ENCODE measurements around the gene PXDC1.
"Not testable (repeated sequence)": the region's sequence is repeated elsewhere in the genome, so short reads cannot be mapped to it uniquely, and the experiment has no call there.

PXDC1 gene

GRCh38 chr6:3782876-3783832, 31.6 kb upstream of the PXDC1 start:
- DNase-seq, result no peak

- no peak for DNase-seq
These were observed 30.0 kb upstream of the PXDC1 start for GRCh38 chr6:3781504-3781903.

- no peak for DNase-seq
These were observed 28.0 kb upstream of the PXDC1 start for GRCh38 chr6:3779574-3779849.

- DNase-seq, result no peak
These were observed 27.4 kb upstream of the PXDC1 start for GRCh38 chr6:3778701-3779573.

GRCh38 chr6:3777730-3778461, 26.4 kb upstream of the PXDC1 start:
- no peak for DNase-seq

GRCh38 chr6:3776881-3777507, 25.5 kb upstream of the PXDC1 start:
- DNase-seq, result no peak

GRCh38 chr6:3775847-3776246, 24.3 kb upstream of the PXDC1 start:
- DNase-seq, result no peak

- DNase-seq, result no peak
These were observed 23.9 kb upstream of the PXDC1 start for GRCh38 chr6:3775386-3775785.

- no peak for DNase-seq
These were observed 22.3 kb upstream of the PXDC1 start for GRCh38 chr6:3773678-3774298.

- DNase-seq, result not testable (repeated sequence)
These were observed 20.9 kb upstream of the PXDC1 start for GRCh38 chr6:3772127-3772999.

- no peak for DNase-seq
These were observed 20.0 kb upstream of the PXDC1 start for GRCh38 chr6:3771407-3772011.

GRCh38 chr6:3770023-3770720, 18.7 kb upstream of the PXDC1 start:
- no peak for DNase-seq

- no peak for DNase-seq
These were observed 18.1 kb upstream of the PXDC1 start for GRCh38 chr6:3769610-3770009.

- no peak for DNase-seq
These were observed 17.0 kb upstream of the PXDC1 start for GRCh38 chr6:3768502-3768901.

GRCh38 chr6:3767483-3767882, 16.0 kb upstream of the PXDC1 start:
- DNase-seq, result not testable (repeated sequence)

GRCh38 chr6:3766214-3766613, 14.7 kb upstream of the PXDC1 start:
- no peak for DNase-seq

- DNase-seq, result no peak
These were observed 13.9 kb upstream of the PXDC1 start for GRCh38 chr6:3765415-3765814.

- no peak for DNase-seq
These were observed 13.2 kb upstream of the PXDC1 start for GRCh38 chr6:3764516-3765335.

- DNase-seq, result no peak
These were observed 11.3 kb upstream of the PXDC1 start for GRCh38 chr6:3762852-3763251.

All from stimulated activated naive CD4-positive, alpha-beta T cell treated with Interleukin-2 at 50 U/mL for 16 hours (primary cell).